Endometrium (tissue), 2 donors: ENCODE data around the gene RPS16.
A peak's percentile ranks its signal among the peaks of the same experiment; 100 is the strongest.

Experiments used
- FAIRE-seq: peaks from 2 replicates; lab custom pipeline; 2012; peaks lifted over from hg19 to GRCh38; lab: Jason Lieb, UNC
- donor health status: control.
- donor health status: control.

RPS16 gene

DNA sequence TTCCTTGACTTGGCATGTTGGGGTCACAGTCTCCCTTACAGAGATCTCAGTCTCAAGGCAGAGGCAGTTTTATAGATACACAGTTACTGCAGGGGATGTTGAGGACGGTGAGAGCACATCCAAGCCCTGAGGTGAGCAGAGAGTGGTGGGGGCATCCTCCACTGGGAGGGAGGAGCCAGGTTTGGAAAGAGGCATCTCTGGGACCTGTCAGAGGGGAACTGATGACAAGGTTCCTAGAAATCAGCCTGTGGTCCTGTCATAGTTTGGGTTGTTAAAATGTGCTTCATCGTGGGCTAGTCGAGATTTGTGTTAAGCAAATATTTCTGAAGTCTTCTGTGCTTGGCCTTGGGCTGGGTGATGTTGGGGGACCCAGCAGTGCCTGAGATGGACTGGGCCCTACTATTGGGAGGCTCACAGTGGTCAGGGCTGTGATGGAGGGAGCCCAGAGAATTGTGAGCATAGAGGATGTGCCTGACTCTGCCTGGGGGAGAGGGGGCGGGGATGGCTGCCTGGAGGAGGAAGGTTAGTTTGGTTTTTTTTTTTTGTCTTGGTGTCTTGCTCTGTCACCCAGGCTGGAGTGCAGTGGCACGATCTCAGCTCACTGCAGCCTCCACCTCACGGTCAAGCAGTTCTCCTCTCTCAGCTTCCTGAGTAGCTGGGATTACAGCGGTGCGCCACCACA lies 13.5 kb upstream of the RPS16 start:
- no peak for FAIRE-seq

DNA sequence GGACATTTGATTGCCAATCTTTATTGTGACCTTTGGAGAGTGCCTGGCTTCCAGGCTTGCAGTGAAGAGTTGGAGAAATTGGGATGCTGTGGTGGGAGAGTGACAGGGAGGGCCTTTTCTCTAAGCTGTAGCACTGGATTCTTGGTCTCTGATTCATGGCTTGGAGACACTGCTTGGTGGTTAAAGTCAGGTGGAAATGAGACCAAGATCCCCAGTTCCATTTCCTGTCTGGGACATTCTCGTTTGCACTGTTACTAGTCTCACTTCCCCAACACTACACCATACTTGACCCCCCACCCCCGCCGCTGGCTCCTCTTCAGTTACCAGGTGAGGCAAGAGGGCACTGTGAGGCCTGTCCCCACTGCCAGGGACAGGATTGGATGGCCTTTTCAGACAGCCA lies 12.5 kb upstream of the RPS16 start:
- no peak for FAIRE-seq

DNA sequence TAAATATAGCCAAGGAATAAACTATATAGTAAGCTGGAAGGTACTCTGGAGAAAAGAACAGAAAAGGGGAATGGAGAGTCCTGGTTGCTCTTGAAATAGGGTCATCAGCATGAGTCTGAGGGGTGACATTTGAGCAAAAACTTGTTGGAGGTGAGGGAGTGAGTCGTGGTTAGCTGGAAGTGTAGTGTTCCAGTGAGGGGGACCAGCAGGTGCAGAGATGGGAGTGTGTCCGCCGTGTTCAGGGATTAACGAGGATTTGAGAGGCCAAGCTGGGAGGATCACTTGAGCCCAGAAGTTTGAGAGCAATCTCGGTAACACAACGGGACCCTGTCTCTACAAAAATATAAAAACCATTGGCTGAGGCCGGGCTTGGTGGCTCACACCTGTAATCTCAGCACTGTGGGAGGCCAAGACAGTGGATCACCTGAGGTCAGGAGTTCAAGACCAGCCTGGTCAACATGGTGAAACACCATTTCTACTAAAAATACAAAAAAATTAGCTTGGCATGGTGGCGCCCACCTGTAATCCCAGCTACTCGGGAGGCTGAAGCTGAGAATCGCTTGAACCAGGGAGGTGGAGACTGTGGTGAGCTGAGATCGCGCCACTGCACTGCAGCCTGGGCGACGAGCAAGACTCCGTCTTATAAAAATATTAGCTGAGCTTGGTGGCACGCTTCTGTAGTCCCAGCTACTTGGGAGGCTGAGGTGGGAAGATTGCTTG lies 10.8 kb upstream of the RPS16 start:
- no peak for FAIRE-seq

DNA sequence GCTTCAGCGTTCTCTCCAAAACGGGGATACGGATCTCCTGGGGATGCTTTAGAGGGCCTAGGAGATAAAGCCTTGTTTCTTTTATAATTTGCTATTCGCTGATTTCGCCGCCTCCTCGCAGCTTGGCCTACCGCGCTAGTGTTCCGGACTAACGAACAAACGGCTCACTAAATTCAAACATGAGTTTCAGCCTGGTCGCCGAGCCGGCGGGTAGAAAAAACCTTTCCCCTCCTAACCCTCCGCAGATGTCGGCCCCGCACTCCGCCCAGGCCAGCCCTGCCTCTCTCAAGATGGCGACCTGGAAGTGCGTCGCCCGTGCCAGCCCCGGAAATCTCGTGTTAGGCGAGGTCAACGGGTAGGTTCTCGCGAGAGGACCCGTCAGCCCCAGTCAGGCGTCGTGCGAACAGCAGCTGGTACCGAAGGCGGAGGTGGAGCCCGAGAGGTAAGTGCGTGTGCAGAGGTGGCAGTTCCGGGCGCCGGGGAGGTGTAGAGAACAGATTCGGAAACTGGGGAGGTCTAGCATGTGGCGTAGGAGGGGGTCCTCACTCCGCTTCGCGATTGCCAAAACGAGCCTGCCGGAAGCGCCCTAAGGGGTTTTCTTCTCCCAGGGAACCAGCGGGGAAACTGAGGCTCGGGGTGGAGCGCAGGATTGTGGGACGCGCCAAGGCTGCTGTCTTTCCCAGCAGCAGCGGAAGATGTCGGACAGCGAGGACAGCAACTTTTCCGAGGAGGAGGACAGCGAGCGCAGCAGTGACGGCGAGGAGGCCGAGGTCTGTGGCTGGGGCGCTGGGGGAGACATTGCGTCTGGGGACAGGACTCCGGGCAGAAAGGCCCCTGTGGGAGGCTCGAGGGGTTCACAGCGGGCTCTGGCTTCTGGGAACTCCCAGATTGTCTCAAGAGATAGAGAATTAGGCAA lies 9.7 kb upstream of the RPS16 start, which contains the start of gene SUPT5H:
TSS of gene SUPT5H (plus strand) at position 387 of the 916 bp plus-strand sequence. CDS start at position 696, 309 bp downstream.
- FAIRE-seq = peak; percentile 72

DNA sequence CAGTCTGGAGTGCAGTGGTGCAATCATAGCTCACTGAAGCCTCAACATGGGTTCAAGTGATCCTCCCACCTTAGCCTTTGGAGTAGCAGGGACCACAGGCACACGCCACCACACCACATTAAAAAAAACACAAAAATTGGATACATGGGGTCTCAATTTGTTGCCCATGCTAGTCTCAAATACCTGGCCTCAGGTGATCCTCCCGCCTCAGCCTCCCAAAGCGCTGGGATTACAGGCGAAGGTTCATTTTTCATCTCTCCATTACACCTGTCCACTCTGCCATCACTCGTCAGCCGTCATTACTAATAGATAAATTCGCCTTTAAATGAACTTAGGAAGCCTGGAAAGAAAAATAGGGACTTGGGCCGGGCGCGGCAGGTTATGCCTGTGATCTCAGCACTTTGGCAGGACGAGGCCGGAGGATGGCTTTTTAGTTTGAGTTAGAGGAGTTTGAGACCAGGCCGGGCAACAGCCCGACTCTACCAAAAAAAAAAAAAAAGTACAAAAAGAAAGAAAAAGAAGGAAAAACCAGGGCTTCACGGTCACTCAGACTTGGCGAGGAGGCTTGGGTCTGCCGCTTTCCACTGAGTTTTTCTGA lies 8.9 kb upstream of the RPS16 start:
- no peak for FAIRE-seq

DNA sequence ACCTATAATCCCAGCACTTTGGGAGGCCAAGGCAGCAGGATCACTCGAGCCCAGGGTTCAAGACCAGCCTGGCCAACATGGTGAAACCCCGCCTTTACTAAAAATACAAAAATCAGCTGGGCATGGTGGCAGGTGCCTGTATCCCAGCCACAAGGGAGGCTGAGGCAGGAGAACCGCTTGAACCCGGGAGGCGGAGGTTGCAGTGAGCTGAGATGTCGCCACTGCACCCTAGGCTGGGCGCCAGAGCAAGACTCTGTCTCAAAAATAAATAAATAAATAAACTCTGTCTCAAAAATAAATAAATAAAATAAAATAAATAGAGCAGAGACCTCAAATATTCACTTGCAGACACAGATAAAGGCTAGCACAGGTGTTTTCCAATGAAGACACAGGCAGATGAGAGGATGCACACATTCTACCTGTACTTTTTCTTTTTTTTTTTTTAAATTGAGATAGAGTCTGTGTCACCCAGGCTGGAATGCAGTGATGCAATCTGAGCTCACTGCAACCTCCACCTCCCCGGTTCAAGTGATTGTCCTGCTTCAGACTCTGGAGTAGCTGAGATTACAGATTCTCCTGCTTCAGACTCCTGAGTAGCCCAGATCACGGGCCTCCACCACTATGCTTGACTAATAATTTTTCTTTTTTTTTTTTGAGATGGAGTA lies 2.7 kb upstream of the RPS16 start:
- no peak for FAIRE-seq

DNA sequence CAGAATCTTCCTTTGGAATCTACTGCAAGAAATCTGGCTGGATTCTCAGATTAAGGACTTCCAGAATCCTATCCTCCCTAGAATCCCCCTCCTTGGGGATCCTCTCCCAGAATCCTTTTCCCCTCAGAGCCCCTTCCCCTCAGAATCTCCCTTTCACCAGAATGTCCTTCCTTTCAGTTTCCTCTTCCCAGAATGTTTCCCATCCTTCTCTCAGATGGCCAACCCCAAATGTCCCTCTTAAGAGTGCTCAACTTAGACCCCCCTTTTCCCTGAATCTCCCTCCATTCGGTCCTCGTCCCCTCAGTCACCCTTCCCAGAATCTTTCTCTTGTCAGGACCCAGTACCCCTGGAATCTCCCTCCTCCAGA lies 584 bp upstream of the RPS16 start:
- FAIRE-seq = no peak

DNA sequence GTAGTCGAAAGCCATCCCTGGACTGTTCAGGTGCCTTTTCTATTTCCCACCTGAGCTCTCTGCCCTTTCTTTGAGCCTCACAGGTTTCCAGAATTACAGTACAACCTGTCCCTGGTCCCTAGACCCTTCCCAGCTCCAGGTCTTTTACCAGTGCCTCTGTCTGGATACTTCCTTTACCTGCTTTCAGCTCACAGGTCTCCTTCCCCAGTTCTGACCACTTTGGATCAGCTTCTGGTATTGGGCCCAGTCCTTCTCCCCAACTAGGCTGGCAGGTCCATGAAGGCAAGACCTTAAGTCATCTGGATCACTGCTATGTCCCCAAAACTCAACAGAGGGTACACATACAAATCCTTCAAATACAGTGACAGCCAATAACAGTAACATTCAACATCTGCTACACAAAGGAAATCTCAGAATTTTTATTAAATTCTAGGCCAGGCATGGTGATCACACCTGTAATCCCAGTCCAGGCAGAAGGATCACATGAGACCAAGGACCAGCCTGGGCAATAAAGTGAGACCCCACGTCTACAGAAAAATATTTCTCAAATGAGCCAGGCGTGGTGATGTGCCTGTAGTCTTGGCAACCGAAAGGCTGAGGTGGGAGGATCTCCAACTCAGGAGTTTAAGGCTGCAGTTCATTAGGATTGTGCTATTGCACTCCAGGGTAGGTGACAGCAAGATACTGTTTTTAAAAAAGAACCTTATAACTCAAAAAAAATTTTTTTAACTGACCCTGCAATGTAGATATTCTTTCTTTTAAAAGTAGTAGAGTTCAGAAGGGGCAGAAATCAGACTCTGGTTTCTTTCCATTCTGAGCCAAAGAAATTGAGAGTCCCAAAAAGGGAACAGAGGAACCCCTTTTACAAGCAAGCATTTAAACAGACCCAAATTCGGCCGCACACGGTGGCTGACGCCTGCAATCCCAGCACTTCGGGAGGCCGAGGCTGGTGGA lies 1.3 kb downstream of the RPS16 start:
- FAIRE-seq = no peak

DNA sequence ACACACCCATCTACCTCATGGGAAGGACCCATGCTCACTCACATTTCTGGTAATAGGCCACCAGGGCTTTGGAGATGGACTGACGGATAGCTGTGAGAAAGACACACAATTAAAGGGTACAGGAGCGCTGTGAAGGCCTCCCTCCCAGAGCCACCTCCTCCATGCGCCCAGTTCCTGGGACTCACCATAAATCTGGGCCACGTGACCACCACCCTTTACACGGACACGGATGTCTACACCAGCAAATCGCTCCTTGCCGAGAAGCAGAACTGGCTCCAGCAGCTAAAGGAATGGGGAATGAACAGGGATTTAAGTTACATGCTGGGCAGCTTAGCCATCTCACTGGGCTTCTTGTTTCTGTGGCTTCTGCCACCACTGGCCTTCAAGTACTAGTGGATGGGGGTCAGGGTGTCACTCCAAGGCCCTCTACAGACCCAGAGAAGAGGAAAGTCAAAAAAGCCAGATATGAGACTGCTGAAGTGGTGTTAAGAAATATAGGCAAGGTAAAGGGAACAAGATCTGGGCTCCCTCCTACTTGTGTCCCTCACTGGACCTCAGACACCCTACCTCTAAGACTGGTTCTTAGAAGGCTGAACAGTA lies 2.2 kb downstream of the RPS16 start:
- FAIRE-seq = no peak

DNA sequence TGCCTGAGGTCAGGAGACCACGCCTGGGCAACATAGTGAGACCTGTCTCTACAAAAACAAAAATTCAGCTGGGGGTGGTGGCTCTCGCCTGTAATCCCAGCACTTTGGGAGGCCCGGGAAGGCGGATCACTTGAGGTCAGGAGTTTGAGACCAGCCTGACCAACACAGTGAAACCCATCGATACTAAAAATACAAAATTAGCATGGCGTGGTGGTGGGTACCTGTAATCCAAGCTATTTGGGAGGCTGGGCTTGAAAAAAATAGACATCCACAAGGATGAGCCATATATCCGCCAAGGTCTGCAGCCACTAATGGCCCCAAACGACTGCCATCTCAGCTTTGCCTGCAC lies 3.1 kb downstream of the RPS16 start:
- FAIRE-seq = no peak

DNA sequence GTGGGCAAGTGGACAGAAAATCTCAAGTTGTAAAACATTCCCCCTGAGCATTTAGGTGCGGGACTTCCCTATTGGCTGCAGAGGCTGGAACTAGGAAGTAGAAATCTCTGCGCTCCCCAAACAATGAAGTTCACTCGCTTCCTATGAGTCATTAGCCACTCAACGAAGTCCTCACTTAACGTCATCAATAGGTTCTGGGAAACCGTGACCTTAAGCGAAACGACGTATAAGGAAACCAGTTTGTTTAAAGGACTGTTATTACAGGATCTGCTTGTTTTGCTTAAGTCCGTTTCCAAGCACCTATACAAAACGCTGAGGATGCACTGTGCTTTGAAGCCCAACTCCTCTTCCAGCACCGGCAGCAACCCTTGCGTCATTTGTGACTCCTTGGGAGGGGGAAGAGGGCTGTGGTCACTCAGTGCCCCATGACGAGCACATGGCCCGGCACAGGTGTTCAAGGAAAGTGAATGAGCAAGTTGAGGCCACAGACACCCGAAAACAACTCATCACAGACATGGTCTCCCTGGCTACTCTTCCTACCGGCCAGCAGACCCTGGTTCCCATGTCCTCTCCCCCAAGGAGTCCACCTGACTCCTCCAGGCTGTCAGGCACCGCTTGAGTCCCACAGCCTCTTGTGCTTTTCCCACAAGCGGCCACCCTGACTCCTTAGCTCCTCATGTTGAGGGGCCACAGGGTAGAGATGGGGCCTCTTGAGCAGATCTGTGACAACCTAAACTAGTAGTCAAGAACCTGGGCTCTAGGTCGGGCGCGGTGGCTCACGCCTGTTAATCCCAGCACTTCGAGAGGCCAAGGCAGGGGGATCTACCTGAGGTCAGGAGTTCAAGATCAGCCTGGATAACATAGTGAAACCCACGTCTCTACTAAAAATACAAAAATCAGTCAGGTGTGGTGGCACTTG lies 4.8 kb downstream of the RPS16 start:
- FAIRE-seq = no peak

DNA sequence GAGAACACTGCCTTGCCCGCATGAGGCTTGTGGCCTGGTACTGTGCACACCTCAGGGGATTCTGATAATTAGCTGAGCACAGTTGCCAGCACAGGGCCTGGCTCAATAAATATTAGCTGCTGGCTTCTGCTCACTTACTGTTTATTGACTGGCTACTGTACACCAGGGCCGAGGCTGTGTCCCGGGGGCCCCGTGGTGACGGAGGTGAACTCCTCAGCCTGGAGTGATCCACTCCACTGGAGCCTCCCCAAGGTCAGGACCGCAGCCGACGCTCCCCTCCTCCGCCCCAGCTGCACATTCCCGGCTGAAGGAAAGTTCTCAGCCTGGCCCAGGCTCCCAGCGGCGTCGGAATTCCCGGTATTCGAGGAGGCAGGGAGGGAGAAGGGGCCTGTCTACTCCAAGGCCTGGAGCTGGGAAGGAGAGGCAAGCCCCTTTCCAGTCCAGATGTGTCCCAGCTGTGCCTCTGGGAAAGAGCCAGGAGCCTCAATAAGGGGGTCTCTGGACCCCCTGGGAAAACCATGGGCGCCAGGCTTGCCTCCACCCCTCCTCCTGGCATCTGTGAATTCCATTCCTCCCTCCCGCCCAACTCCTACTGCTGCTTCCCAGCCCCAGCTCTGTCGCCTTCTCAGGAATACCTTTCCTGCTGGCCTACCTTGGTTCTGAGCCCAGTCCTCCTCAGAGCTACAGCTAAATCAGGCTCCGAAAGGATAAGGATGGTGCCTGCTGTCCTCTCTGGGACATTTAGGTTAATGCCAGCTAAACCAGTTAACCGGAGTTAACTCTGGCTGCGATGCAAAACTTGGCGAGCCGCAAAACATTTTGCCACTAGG lies 7.3 kb downstream of the RPS16 start:
- FAIRE-seq = peak; percentile 81

DNA sequence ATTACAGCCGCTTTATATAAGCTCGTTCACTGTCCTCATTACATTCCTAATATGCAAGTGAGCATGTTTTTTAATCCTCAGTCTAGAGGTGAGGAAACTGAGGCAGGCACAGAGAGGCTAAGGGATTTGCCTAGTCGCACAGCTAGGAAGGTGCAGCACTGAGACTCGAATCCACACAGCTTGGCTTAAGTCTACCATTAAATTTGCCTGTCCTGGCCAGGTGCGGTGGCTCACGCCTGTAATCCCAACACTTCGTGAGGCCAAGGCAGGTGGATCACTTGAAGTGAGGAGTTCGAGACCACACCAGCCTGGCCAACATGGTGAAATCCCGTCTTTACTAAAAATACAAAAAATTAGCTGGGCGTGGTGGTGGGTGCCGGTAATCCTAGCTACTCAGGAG lies 8.0 kb downstream of the RPS16 start:
- no peak for FAIRE-seq

DNA sequence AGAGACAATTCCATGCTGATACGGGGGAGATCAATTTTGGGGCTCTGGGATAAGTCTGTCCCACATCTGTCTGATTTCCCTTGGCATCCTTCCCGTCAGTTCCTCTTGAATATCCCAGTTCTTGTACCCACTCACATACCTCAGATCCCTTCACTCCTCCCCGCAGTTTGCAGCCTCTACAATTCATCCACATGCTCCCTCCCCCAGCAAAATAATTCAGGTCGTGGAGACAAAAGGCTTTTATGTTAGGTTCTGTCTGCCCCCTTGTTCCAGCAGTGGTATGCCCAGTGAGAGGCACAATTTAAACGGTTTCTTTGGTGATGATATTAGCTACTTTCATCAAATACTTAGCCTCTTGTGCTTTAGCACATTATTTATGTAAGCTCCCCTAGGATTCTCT lies 9.6 kb downstream of the RPS16 start:
- no peak for FAIRE-seq

DNA sequence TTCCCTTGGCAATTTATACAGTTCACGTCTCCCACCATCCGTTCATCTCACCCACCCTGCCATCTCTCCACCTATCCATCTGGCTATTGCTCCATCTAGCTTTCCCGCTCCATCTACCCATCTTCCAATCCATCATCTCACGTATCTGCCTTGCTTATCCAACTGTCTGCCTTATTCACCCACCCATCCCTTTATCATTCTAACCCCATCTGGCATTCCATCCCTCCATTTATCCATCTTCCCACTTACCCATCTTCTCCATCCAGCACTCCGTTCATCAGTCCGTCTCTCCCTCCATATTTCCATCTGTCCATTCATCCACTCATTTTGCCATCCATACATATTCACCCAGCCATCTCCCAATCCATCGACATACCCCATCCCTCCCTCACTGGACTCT lies 10.0 kb downstream of the RPS16 start:
- no peak for FAIRE-seq

DNA sequence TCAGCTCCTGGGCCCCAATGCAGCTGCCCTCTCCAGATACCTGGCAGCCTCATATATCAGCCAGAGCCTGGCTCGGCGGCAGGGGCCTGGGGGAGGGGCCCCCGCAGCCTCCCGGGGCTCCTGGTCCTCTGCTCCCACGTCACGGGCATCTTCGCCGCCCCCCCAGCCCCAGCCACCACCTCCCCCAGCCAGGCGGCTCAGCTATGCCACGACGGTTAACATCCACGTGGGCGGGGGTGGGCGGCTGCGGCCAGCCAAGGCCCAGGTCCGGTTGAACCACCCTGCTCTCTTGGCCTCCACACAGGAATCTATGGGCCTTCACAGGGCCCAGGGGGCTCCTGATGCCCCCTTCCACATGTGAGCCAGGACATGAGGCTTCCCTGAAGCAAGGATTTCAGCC lies 10.8 kb downstream of the RPS16 start:
- no peak for FAIRE-seq

DNA sequence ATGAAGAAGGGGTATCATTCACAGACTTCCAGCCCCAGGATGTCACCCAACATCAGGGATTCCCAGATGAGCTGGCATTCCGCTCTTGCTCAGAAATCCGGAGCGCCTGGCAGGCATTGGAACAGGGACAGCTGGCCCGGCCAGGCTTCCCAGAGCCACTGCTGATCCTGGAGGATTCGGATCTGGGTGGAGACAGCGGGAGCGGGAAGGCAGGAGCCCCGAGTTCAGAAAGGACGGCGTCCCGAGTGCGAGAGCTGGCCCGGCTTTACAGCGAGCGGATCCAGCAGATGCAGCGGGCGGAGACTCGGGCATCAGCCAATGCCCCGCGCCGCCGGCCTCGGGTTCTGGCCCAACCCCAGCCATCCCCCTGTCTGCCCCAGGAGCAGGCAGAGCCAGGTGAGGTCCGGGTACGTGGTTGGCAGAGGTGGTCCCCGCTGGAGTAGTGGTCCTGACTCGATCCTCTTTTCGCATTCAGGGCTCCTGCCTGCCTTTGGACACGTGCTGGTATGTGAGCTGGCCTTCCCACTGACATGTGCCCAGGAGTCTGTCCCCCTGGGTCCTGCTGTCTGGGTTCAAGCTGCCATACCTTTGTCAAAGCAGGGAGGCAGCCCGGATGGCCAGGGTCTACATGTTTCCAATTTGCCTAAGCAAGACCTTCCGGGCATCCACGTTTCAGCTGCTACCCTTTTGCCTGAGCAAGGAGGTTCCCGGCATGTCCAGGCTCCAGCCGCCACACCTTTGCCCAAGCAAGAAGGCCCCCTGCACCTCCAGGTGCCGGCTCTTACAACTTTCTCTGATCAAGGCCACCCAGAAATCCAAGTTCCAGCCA lies 12.3 kb downstream of the RPS16 start:
- no peak for FAIRE-seq

DNA sequence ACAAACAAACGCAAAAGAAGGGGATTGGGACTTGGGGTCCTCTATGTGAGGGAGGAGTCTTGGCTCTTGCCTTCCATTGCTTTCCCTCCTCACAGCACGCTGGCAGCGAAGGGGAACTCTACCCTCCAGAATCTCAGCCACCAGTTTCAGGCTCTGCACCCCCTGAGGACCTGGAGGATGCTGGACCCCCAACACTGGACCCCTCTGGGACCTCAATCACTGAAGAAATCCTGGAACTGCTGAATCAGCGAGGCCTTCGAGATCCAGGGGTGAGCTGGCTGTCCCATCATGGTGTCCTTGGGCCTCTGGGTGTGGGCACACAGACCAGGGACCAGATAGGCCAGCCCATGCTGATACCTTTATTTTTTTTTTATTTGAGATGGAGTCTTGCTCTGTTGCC lies 13.7 kb downstream of the RPS16 start:
- FAIRE-seq = no peak
